Prostate gland (tissue), 2 donors: ENCODE data around the gene NTNG2.

ENCODE experiments used
- CTCF ChIP-seq, 4 experiments: fragments of 200-600 bp in 2 of 4; fragments of 450-650 bp in 2 of 4; sonication (generic) in 2 of 4; IDR thresholded peaks; 1 replicate in 3 of 4; 2 replicates in 1 of 4; pipeline ENCODE4 v1.5.1; 2016 to 2019; ENCODE audit warnings: antibody characterized with exemption in 4 of 4, mild to moderate bottlenecking in 2 of 4, moderate library complexity in 2 of 4
- POLR2A ChIP-seq: fragments of 450-650 bp; IDR thresholded peaks from one replicate; pipeline ENCODE4 v1.6.1; 2016; ENCODE audit warnings: antibody characterized with exemption, mild to moderate bottlenecking

- TF ChIP-seq CTCF (IDR thresholded peaks at IDR 0.05) (no peak), POLR2A (no peak)
Observed at GRCh38 chr9:132237481-132237880, 75.6 kb downstream of the NTNG2 start.
